IPS-NIHi7 (cell line): ENCODE results near the gene TRPM1.
A peak's percentile ranks its signal among the peaks of the same experiment; 100 is the strongest.

Source experiments
- DNase-seq: peaks from one replicate; pipeline ENCODE4 v3.0.0; 2012; ENCODE audit warnings: mixed read lengths; ENCODE audit errors: extremely low spot score

The TRPM1 gene

DNA sequence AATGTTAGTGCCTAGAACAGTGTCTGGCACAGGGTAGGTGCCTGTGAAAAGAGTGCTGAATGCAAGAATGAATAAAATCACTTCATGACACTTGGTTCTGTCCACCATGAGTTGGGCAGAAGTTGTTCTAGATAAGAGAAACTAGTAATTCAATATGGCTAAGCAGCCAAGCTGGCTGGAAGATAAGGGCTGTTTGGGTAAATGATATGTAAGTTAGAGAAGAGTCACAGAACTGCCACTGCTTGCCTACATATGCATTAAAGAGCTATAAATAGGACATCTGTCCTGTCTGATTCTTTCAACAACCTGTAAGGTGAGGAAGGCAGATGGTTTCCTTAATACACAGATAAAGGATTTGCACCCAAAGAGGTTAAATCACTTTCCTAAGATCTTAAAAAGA, 123.2 kb downstream of the TRPM1 start:
- no peak for DNase-seq

DNA sequence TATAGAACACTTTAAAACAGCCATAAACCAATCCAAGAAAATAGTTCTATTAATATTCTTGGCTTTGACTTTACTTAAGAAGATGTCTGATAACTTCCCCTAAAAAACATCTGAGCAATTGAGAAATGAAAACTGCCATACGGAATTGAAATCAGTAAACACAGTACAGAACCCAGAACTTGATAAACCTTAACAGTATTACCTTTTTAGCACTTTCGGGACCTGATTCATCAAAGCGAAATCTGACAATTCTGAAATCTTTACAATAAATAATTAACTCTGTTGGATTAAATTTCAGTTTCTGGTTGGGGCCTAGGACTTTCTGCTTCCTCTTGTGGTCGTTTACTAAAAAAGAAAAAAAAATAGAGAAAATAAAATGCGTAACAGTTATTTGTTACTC, 127.4 kb downstream of the TRPM1 start:
- no peak for DNase-seq

- no peak for DNase-seq
Measured at GRCh38 chr15:30973379-30973778, 128.1 kb downstream of the TRPM1 start.

GRCh38 chr15:30969724-30970123, 131.8 kb downstream of the TRPM1 start:
- no peak for DNase-seq

- no peak for DNase-seq
Measured at GRCh38 chr15:30963681-30964080, 137.8 kb downstream of the TRPM1 start.

DNA sequence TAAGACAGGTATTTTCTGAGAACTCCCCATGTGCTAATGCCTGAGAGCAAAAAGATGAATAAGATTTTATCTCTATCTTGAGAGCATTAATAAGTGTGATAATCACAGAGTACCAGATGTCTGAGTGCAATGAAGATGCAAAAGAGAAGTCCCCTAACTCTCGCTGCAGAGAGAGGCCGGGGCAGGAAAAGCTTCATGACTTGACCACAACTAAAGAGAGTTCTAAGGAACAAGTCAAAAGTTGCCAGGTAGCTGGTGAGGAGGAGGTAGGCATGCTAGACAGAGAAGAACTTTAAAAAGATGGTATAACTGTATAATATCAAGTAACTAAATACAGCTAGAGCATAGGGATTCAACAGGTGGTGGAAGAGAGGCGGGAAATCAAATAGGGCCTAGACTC, 138.9 kb downstream of the TRPM1 start:
- no peak for DNase-seq

DNA sequence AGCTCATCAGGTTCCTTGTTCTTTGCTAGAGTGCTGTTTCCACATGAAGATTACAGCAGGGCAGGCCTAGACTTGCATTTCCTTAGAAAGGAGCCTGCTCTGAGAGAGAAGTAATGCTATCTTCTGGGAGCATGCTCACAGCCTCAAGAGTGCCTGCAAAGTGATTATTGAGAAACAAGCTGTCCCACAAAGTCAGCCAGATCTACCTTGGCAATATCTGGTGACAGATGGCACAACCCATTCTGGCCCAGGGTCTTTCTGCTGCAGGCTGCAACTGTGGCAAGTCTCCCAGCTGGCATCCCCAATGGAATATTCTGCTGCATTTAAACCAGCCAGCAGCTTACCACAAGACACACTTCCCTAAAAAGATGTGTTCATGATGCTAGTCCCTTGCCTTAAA, 139.4 kb downstream of the TRPM1 start:
- DNase-seq: no peak

DNA sequence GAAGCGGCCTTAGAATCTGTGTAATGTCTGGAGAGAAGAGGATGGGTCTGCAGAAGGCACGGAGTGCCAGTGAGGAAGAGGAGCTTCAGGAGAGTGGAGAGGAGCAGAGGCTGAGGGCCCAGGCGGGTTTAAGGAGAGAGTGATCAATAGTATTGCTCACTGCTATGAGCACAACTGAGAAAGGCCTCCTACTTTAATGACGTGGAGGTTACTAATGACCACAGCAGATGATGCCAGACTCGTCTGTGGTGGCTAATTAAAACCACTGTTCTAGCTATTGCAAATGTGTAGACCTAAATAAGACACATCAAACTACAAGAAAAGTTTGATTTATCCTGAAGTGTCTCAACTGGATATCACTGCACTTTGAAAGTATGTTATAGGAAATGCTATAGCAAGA, 143.3 kb downstream of the TRPM1 start:
- no peak for DNase-seq

DNA sequence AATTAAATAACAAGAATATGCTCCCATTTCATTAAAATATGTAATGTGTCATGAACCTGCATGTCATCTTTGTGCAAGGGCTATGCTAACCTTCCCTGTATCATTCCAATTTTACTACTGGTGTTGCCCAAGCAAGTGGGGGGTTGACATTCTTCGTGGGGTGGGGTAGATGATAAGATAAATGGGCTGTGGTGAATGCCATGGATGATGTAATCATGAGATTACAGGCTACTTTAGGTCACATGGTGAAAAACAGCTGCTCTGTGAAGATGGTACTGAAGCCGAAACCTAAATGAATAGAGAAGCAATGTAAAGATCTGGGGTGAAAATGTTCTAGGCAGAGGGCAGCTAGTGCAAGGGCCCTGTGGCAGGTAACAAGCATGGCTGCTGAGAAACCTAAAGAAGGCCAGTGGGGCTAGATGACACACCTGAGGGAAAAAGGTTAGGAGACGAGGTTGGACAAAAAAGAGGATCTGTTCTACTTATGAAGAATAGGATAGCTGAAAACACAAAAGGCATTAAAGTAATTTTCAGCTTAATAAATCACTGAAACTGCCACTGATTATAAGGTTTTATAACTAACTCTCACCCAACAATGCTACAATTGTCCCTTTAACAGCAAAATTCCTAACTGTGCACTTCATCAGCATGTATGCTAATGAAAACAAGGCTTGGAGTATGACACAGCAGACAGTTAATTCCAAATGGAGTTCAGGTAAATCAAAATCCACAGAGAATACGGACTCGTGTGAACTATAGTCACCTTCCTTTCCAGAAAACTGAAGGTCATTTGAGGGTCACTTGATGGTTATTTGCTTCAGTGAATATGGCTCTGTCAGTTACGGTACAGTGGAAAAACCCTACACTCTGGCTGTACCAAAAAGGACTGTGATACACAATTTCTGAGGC, 145.1 kb downstream of the TRPM1 start:
- DNase-seq: no peak

DNA sequence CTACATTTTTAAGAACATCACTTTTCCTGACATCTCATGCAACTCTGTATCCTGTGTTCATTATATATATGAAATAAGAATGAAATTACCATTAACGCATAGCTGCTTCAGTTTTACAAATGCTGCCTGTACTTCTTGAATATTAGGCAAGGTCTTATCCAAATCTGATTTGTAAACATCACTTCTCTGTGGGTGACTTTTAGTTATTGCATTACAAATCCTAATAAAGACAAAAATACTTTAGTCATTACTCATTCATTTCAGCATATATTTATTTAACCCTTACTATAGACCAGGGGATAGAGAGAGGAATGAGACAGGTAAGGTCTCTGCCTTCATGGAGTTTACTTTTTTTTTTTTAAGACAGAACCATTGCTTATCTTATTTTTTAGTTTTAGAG, 146.9 kb downstream of the TRPM1 start:
- no peak for DNase-seq

- DNase-seq: peak; percentile 43
Measured at GRCh38 chr15:30953731-30954378, 147.7 kb downstream of the TRPM1 start.

DNA sequence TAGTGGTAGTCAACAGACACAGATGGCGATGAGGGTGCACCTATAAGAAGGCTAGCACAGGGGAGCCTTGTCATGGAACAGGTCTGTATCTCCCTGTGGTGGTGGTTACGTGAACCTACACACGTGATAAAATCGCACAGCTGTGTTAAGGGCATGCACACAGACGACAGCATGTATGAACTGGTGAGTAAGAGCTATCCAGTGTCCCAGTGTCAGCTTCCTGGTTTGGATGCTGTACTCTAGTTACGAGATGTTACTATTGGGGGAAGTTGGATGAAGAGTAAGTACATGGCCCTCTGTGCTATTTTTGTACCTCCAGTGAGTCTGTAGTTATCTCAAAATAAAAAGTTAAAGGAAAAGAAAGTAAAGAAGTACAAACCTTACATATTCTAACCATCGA, 148.3 kb downstream of the TRPM1 start:
- DNase-seq: no peak
